Stimulated activated CD8-positive, alpha-beta memory T cell treated with anti-CD3 and anti-CD28 coated beads, Interleukin-4, amount 100 ng/mL, for 4 hours (primary cell): ENCODE results near the gene RGS2.

Source experiments
- DNase-seq, 2 donors: peaks; one replicate each; pipeline ENCODE4 v3.0.0-alpha.2; 2020; ENCODE audit warnings: low read depth in 2 of 2, low spot score in 1 of 2

The RGS2 gene

GRCh38 chr1:192795916-192796618 lies 12.8 kb upstream of the RGS2 start:
- no peak for DNase-seq

DNA sequence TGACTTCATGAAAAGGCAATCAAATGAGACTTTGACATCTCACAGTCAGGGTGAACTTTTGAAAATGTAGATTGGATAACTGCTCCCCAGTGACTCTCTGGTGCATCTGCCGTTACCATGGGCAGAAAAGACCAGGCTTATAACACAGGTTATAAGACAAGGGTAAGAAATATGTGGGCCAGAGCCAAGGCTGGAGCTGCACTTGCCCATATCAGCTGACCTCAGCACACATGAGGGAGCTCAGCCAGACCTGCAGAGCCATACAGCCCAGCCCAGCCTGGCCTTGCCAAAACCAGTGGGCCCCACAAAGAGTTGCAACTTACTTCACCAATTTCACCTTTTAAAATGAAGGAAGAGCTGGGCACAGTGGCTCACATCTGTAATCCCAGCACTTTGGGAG lies 11.7 kb upstream of the RGS2 start:
- no peak for DNase-seq

- no peak for DNase-seq
Observed at GRCh38 chr1:192797891-192798290, 10.9 kb upstream of the RGS2 start.

DNA sequence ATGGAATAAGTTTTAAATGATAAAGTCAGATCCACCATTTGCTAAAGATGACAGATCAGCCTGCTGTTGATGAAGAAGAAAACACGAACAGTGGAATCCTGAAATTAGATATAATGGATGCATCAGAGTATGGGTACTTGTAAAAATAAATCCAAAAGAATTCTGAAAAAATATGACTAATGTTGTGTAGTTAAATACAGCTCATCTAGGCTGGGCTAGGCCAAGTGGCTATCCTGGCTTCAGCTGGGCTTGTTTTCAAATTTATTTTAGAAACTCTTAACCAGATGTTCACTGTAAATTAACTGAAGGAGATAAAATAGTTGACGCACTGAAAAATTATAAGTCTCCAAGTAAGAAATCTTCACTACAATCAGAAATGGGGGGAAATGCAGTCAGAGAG lies 7.4 kb upstream of the RGS2 start:
- DNase-seq: no peak

GRCh38 chr1:192802406-192802805 lies 6.4 kb upstream of the RGS2 start:
- DNase-seq: no peak

GRCh38 chr1:192803501-192803900 lies 5.3 kb upstream of the RGS2 start:
- DNase-seq: no peak

DNA sequence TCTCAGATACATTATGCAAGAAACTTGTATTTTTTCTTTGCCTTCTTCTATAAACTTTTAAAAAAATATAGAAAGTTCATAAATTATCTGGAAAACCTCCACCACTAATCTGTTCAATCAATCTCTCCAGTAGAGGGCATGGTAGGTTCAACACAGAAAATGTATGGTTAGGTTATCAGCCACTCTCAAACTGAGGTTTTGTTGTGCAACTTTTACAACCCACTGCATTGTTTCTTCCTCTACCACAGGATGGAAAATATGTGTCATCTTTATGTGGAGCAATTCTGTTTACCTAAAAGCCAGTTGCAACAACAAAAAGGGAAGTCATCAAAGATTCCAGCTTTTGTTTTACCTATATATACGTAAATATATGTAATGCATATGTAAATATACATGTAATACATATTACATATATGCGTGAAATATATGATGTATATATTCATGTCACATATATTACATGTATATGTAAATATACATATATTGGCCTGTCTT lies 3.0 kb upstream of the RGS2 start:
- no peak for DNase-seq

DNA sequence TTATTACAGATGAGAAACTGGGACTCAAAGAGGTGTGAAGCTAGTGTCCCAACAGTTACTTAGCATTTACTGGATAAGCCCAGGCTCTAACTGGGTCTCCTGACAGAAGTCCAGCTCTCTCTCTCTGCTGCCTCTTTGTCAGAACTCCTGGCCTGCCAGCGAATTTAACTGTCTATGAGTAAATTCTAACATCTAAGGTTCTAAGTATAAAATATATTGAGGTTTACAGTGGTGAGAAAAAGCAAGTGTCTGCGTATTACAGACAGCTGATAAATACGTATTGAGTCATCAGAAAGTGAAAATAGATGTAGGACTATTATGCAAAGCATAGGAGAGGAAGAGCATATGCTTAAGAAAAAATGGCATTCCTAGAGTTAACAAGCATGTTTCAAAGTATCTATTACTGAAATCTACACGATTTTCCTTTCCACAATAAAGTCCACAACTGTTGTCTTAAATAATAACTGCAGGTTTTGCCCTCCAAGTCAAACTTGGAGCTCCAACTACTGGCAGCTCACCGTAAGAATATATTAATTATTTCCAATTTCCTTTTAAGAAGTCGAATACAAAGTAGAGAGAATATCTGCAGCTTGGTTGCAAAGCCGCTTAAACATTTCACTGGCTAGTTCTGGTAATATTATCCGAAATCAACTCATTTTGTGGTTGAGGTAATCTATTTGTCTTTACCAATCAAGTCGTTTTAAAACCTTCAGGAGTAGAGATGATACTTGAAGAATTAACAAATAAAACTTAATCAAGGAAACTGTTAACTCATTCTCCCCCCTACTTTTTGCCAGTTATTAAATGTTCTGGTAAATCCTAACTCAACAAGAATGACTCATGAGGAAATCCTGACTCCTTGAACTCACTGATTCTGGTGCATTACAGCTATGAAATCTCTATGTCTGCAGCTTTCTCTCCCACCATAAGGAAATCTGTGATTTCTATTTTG lies 1.4 kb upstream of the RGS2 start:
- no peak for DNase-seq

DNA sequence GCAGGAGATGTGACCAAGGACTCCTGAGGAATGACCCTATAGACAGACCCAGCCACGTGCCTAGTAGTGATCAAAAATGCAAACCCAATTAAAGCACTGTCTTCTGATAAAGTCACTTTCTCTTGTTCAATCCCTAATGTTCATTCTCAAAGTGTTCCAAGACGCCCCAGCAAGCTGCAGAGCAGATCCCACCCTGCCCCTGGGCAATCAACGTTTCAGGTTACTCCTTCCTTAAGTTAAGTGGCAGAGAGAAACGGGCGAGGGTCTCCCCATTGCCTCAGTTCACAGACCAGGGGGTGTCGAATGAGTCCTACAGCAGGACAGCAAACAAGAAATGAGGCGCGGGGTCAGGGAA lies 699 bp upstream of the RGS2 start:
- no peak for DNase-seq

GRCh38 chr1:192809307-192810252 lies 741 bp downstream of the RGS2 start:
- peak; percentile 7 to 8 for DNase-seq

DNA sequence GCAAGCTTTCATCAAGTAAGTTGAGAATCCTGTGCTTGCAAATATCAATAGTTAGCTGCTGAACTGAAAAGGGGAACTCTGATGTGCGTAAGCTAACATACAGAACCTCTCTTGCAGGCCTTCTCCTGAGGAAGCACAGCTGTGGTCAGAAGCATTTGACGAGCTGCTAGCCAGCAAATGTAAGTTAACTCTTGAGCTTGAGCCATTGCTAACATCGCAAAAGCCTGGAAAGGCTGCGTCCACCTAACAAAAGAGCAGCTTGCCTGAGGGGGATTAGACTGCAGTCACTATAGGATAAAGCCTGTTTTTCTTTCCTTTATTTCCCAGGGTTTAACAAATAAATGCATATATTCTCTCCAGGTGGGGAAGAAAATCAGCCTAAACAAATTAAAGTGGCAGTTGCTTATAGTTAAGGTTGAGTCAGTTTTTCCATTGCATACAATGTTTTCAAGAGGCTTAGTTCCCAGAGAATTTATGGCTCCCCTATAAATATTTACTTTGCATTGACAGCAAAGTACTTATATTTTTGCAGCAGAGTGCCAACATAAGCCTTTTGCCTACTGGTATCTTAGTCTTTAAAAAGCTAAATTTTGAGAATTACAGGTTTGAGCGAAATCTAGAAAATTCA lies 1.5 kb downstream of the RGS2 start:
- no peak for DNase-seq

- no peak for DNase-seq
Observed at GRCh38 chr1:192811006-192811405, 2.2 kb downstream of the RGS2 start.

GRCh38 chr1:192811594-192812239 lies 2.9 kb downstream of the RGS2 start:
- no peak for DNase-seq

- DNase-seq: no peak
Observed at GRCh38 chr1:192812420-192813209, 3.8 kb downstream of the RGS2 start.

GRCh38 chr1:192814805-192815204 lies 6.0 kb downstream of the RGS2 start:
- no peak for DNase-seq

DNA sequence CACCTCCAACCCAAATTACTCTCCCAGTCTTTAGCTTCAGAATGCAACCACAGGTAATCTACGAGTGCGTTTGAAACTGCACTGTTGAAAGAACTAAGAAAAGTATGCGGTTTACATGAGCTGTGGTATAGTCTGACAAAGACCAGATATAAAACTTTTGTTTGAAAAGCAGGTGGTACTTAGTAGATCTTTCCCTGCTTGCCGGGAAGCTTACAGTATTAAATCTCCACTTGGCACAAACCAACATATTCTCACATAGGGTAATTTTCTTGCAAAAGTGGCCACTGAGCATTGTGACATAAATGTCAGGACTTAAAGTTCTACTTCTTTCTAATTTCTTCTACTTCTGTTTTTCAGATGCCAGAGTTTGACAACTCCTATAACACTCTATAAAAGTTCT lies 8.4 kb downstream of the RGS2 start:
- no peak for DNase-seq

GRCh38 chr1:192821296-192821695 lies 12.5 kb downstream of the RGS2 start:
- no peak for DNase-seq

DNA sequence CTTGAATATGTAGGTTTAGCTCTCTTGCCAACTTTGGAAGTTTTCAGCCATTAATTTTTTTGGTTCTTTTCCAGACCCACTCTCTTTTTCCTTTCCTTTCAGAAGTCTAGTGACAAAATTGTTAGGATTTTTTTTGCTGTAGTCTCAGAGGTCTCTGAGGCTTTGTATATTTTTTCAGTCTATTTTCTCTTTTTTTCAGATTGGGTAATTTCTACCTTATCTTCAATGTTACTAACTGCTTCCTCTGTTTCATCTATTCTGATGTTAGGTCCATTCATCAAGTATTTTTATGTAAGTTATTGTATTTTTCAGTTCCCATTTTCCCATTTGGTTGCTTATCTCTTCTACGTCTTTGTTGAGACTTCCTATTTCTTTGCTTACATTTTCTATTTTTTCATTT lies 15.7 kb downstream of the RGS2 start:
- no peak for DNase-seq

- DNase-seq: no peak
Observed at GRCh38 chr1:192826791-192827546, 18.1 kb downstream of the RGS2 start.
